Panc1 (cell line): ENCODE results near the gene C5.

Experiments used
- TF ChIP-seq, protein P1 (sequence below): fragments of 450-650 bp; IDR thresholded peaks from 2 replicates; pipeline ENCODE4 v1.5.1; 2017; ENCODE audit warnings: mild to moderate bottlenecking
- TF ChIP-seq, protein P2 (sequence below), 2 experiments: IDR thresholded peaks; 2 replicates each; pipeline ENCODE4 v1.6.1; 2011 to 2012; ENCODE audit warnings: low read depth in 2 of 2, control low read depth in 1 of 2, low read length in 1 of 2, mild to moderate bottlenecking in 1 of 2, moderate library complexity in 1 of 2; ENCODE audit not compliant: insufficient read depth in 1 of 2

DNA sequence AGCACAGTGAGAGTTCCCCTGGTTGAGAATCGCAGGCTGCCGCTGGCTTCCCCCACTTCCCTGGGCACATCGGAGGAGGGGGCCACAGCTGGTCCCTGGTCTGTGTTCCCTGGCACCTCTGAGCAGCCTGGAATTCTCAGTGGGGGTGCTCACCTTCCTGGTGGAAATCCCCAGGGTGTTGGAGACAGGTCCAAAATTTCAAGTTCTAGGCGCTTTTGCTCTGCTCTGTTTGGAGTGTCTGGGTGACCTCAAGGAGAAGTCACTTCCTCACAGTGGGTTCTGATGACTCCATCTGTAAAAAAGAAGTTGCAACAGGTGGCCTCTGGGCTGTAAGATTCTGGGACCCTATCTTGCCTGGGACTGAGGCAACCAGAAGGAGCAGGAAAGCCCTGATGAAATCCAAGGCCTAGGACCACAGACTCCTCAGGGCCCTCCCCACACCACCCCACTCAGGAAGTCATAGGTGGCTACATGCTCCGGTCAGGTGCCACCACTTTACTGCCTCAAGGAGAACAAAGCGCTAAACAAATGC is 123.6 kb downstream of the C5 start, which contains the start of gene TRAF1:
- TF ChIP-seq, protein P1, sequence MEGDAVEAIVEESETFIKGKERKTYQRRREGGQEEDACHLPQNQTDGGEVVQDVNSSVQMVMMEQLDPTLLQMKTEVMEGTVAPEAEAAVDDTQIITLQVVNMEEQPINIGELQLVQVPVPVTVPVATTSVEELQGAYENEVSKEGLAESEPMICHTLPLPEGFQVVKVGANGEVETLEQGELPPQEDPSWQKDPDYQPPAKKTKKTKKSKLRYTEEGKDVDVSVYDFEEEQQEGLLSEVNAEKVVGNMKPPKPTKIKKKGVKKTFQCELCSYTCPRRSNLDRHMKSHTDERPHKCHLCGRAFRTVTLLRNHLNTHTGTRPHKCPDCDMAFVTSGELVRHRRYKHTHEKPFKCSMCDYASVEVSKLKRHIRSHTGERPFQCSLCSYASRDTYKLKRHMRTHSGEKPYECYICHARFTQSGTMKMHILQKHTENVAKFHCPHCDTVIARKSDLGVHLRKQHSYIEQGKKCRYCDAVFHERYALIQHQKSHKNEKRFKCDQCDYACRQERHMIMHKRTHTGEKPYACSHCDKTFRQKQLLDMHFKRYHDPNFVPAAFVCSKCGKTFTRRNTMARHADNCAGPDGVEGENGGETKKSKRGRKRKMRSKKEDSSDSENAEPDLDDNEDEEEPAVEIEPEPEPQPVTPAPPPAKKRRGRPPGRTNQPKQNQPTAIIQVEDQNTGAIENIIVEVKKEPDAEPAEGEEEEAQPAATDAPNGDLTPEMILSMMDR = no peak
- TF ChIP-seq, protein P2, sequence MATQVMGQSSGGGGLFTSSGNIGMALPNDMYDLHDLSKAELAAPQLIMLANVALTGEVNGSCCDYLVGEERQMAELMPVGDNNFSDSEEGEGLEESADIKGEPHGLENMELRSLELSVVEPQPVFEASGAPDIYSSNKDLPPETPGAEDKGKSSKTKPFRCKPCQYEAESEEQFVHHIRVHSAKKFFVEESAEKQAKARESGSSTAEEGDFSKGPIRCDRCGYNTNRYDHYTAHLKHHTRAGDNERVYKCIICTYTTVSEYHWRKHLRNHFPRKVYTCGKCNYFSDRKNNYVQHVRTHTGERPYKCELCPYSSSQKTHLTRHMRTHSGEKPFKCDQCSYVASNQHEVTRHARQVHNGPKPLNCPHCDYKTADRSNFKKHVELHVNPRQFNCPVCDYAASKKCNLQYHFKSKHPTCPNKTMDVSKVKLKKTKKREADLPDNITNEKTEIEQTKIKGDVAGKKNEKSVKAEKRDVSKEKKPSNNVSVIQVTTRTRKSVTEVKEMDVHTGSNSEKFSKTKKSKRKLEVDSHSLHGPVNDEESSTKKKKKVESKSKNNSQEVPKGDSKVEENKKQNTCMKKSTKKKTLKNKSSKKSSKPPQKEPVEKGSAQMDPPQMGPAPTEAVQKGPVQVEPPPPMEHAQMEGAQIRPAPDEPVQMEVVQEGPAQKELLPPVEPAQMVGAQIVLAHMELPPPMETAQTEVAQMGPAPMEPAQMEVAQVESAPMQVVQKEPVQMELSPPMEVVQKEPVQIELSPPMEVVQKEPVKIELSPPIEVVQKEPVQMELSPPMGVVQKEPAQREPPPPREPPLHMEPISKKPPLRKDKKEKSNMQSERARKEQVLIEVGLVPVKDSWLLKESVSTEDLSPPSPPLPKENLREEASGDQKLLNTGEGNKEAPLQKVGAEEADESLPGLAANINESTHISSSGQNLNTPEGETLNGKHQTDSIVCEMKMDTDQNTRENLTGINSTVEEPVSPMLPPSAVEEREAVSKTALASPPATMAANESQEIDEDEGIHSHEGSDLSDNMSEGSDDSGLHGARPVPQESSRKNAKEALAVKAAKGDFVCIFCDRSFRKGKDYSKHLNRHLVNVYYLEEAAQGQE (IDR thresholded peaks at IDR 0.05; ENCODE audit: insufficient read depth in 1 of 2, low read depth in 2 of 2, low read length in 1 of 2) = no peak
